OCI-LY7 (cell line): Measurements from ENCODE around the gene MTMR4. TPM values are rescaled to one million over a fixed set of nuclear protein-coding genes. Genes with fewer than 3 reads are reported as not detected.

Experiments used
- BruUV-seq: library from RNA; stranded (reverse); fragments of 400-500 nt; replicated peaks from 2 replicates; lab custom pipeline; 2021; lab: Mats Ljungman, UMichigan
- CTCF ChIA-PET: fragments of 300-600 bp; sonication (Branson Sonifier 250); formaldehyde crosslinking; loops from one replicate; lab custom pipeline; 2022; ENCODE audit warnings: antibody characterized with exemption; ENCODE audit not compliant: unreplicated experiment; lab: Charles Lee
- POLR2A ChIA-PET: fragments of 300-600 bp; sonication (Branson Sonifier 250); formaldehyde crosslinking; loops from one replicate; lab custom pipeline; 2022; ENCODE audit warnings: antibody characterized with exemption; lab: Charles Lee
- DNase-seq: peaks from one replicate; pipeline ENCODE4 v3.0.0-alpha.2; 2015; ENCODE audit warnings: low spot score
- H2AFZ ChIP-seq: fragments of 200-600 bp; sonication (generic), shearing (Covaris generic); 2 replicates; pipeline ENCODE4 v1.6.1; 2014; ENCODE audit warnings: mild to moderate bottlenecking, antibody characterized with exemption, low read length, moderate library complexity
- H3K27ac ChIP-seq: fragments of 200-600 bp; sonication (generic); 2 replicates; pipeline ENCODE4 v1.5.1; 2014; ENCODE audit warnings: mixed run types, low read depth, mild to moderate bottlenecking, moderate library complexity, low read length, inconsistent platforms; ENCODE audit not compliant: poor library complexity, severe bottlenecking
- H3K36me3 ChIP-seq: fragments of 200-600 bp; sonication (generic); 2 replicates; pipeline ENCODE4 v1.6.1; 2014; ENCODE audit warnings: mild to moderate bottlenecking, antibody characterized with exemption, low read length, moderate library complexity, mixed read lengths; ENCODE audit not compliant: insufficient read depth
- H3K4me1 ChIP-seq: fragments of 200-600 bp; sonication (generic); 2 replicates; pipeline ENCODE4 v1.5.1; 2014; ENCODE audit warnings: mild to moderate bottlenecking, low read length; ENCODE audit not compliant: insufficient read depth, poor library complexity, severe bottlenecking
- H3K4me2 ChIP-seq: fragments of 200-600 bp; sonication (generic); 2 replicates; pipeline ENCODE4 v1.6.1; 2014; ENCODE audit warnings: mild to moderate bottlenecking, low read length
- H3K4me3 ChIP-seq: fragments of 200-600 bp; sonication (generic); 2 replicates; pipeline ENCODE4 v1.5.1; 2014; ENCODE audit warnings: mild to moderate bottlenecking, low read depth, low read length; ENCODE audit not compliant: poor library complexity, severe bottlenecking
- H3K79me2 ChIP-seq: fragments of 200-600 bp; sonication (generic); 2 replicates; pipeline ENCODE4 v1.6.1; 2016; ENCODE audit warnings: low read depth, mild to moderate bottlenecking, low read length, moderate library complexity, mixed read lengths; ENCODE audit not compliant: insufficient read depth
- H3K9me2 ChIP-seq: fragments of 200-600 bp; sonication (generic); 2 replicates; pipeline ENCODE4 v1.6.1; 2016; ENCODE audit warnings: mild to moderate bottlenecking, low read length, mixed read lengths; ENCODE audit not compliant: insufficient read depth
- H3K9me3 ChIP-seq: fragments of 200-600 bp; sonication (generic); 2 replicates; pipeline ENCODE4 v1.6.1; 2014; ENCODE audit warnings: mild to moderate bottlenecking, mixed run types, low read length, mixed read lengths
- H4K20me1 ChIP-seq: fragments of 200-600 bp; sonication (generic); 2 replicates; pipeline ENCODE4 v1.6.1; 2014; ENCODE audit warnings: mild to moderate bottlenecking, antibody characterized with exemption, low read length, moderate library complexity, mixed read lengths; ENCODE audit not compliant: insufficient read depth
- CTCF ChIP-seq: fragments of 200-600 bp; sonication (generic); conservative IDR thresholded peaks from 2 replicates; pipeline ENCODE4 v1.5.1; 2014; ENCODE audit warnings: mild to moderate bottlenecking, antibody characterized with exemption, low read length, moderate library complexity, mixed read lengths
- EZH2phosphoT487 ChIP-seq: fragments of 200-600 bp; sonication (generic); IDR thresholded peaks from 2 replicates; pipeline ENCODE4 v1.6.1; 2018; ENCODE audit warnings: low read depth, borderline replicate concordance, mild to moderate bottlenecking, mixed run types, antibody characterized with exemption, low read length, moderate library complexity, mixed read lengths
- intact Hi-C: fragments of 100-400 bp; cut with micrococcal nuclease; formaldehyde crosslinking; loops from one replicate; pipeline ENCODE4 v1.10.0; 2022; ENCODE audit not compliant: unreplicated experiment
- total RNA-seq, 2 experiments: library from RNA; depleted of rRNA in 1 of 2; stranded (reverse); fragments of >200 nt in 1 of 2; shearing (Covaris generic) in 1 of 2; gene quantifications; 2 replicates each; pipeline ENCODE4 v1.2.3, GENCODE V29; 2014 to 2022

MTMR4 gene
- total RNA-seq, 2 experiments from 2014 or later = 37.0 to 61.1 TPM

DNA sequence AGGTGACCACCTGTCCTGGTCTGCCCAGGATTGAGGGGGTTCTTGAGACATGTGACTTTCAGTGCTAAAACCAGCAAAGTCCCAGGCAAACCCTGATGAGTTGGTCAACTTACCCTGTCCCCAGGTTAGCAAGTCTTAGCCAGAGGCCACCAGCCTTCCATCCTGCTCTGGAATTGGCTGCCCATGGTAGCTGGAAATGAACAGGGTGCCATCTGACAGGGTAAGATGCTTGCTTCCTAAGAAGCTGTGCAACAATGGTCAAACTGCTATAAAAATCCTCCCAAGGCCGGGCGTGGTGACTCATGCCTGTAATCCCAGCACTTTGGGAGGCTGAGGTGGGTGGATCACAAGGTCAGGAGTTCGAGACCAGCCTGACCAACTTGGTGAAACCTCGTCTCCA is 22.8 kb upstream of the MTMR4 start:
- BruUV-seq = no TSS peak
- CTCF ChIA-PET = no interaction called here
- Histone ChIP-seq H3K79me2 (no peaks in the 10 kb centered on the region), H4K20me1 (no peaks in the 10 kb centered on the region), H3K27ac (no peak overlapping the region), H2AFZ (no peak overlapping the region), H3K4me2 (no peak overlapping the region), H3K4me3 (no peak overlapping the region), H3K36me3 (no peaks in the 10 kb centered on the region), H3K9me3 (no peaks in the 10 kb centered on the region), H3K9me2 (no peaks in the 10 kb centered on the region), H3K4me1 (no peaks in the 10 kb centered on the region)
- TF ChIP-seq EZH2phosphoT487 (no peak), CTCF (no peak)
- POLR2A ChIA-PET = no interaction called here
- no peak for DNase-seq
- intact Hi-C loops = no loop called here

DNA sequence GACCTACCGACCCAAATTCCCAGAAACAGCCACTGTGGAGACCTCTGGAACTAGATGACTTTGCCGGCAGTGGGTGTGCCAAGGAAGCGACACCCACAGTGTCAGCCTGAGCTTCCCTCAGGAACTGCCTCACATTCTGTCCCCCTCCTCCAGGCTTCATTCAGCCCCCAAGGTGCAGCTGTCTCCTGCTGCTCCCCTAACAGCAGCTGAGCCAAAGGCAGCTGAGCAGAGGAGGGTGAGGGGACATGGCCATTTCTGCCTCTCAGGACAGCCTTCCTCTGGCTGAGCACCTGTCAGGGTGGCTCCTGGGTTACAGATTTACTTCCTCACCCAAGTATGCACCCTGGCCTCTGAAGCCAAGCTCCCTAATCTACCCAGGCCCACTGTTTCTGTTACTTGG is 22.1 kb upstream of the MTMR4 start:
- H3K9me2 ChIP-seq = no peaks in the 10 kb centered on the region
- POLR2A ChIA-PET = interaction anchor here (1.1 kb wide), 1 partner anchor 11 kb away, joined by 4 read pairs; no protein-coding TSS in a partner anchor

More for the DNA sequence above, 22.1 kb upstream of the MTMR4 start:
- no peaks in the 10 kb centered on the region for H4K20me1 ChIP-seq
- no peaks in the 10 kb centered on the region for H3K79me2 ChIP-seq
- no peaks in the 10 kb centered on the region for H3K4me1 ChIP-seq
- no peak overlapping the region for H3K4me3 ChIP-seq
- no peaks in the 10 kb centered on the region for H3K36me3 ChIP-seq
- intact Hi-C loops = no loop called here
- TF ChIP-seq CTCF (no peak), EZH2phosphoT487 (no peak)
- no peak for DNase-seq
- H3K4me2 ChIP-seq = no peak overlapping the region
- no TSS peak for BruUV-seq
- H3K9me3 ChIP-seq = no peaks in the 10 kb centered on the region
- no peak overlapping the region for H3K27ac ChIP-seq
- CTCF ChIA-PET = no interaction called here
- H2AFZ ChIP-seq = no peak overlapping the region
